H1 (cell line): ENCODE results near the gene KLK8. TPM values are rescaled to one million over a fixed set of nuclear protein-coding genes. Genes with fewer than 3 reads are reported as not detected.

Experiments used
- EZH2 ChIP-seq: fragments of 200-600 bp; sonication (generic); IDR thresholded peaks from 2 replicates; pipeline ENCODE4 v1.7.1; 2012; ENCODE audit warnings: low read depth, mild to moderate bottlenecking, moderate library complexity, low read length, inconsistent platforms; ENCODE audit not compliant: severe bottlenecking
- RXRA ChIP-seq: IDR thresholded peaks from 2 replicates; pipeline ENCODE4 v1.6.1; 2011; ENCODE audit warnings: low read depth, mild to moderate bottlenecking, low read length, moderate library complexity; ENCODE audit not compliant: insufficient read depth
- polyA plus RNA-seq, 7 experiments: library from polyadenylated mRNA; depleted of rRNA in 3 of 7; stranded (reverse) in 5 of 7; unstranded in 2 of 7; fragments of >200 nt in 5 of 7; fragments of 200-250 nt in 2 of 7; gene quantifications; 1 replicate in 5 of 7; 2 replicates in 1 of 7; 4 replicates in 1 of 7; pipeline versions ENCODE4 v1.2.1 to v1.2.3, GENCODE V29; 2011 to 2013; ENCODE audit warnings: missing spikeins in 2 of 7, mixed read lengths in 2 of 7
- total RNA-seq: library from RNA; stranded (reverse); fragmentation: NEBNext Ultra II Directional; extraction: Animal tissue kit (Norgen Biotek cat#: 25700); gene quantifications from 2 replicates; pipeline ENCODE4 v1.2.1, GENCODE V29; 2021

The KLK8 gene
- total and polyA plus RNA-seq, 2 of the 8 experiments (the other 6 are each of a cell fraction or from before 2014, with no cell fraction given): 2.9 to 3.6 TPM

DNA sequence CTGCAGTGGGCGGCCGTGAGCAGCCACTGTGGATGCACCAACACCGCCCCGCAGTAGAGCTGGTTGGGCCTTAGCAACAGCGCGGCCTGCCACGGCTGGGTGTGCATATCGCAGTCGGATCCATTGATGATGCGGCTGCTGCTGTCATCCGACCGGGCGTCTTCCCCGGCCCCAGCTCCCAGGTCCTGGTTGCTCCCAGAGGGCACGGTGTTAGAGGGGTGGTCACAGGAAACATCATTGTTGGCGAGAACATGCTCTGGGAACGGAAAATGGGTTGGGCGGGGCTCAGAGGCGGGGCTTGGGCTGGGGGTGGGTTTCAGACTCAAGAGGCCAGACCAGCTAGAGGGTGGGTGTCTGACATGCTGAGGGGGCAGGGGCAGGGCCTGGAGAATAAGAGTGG is 51.5 kb downstream of the KLK8 start (continued):
- TF ChIP-seq EZH2 (no peak), RXRA (no peak)
- TF ChIP-seq, all 59 proteins: peak for 0
